Heart left ventricle (tissue), 16 donors: ENCODE measurements around the gene RSPH6A. TPM values are rescaled to one million over a fixed set of nuclear protein-coding genes. Genes with fewer than 3 reads are reported as not detected.

ENCODE experiments used
- ATAC-seq, 4 donors: fragments of 200-7000 bp; cut with Tn5 transposase; one replicate each; pipeline ENCODE4 v1.9.1; 2020 to 2022; ENCODE audit warnings: moderate library complexity in 4 of 4, mild to moderate bottlenecking in 3 of 4, moderate number of reproducible peaks in 1 of 4
- DNase-seq, 5 donors: peaks; one replicate each; pipeline ENCODE4 v3.0.0-alpha.2; 2020
- H3K27ac ChIP-seq, 12 donors: fragments of 200-600 bp; sonication (generic) in 4 of 12; one replicate each; pipeline versions ENCODE4 v1.5.0 to v1.8.0; 2016 to 2022; ENCODE audit warnings: mild to moderate bottlenecking in 2 of 12
- H3K27me3 ChIP-seq, 9 donors: fragments of 200-600 bp; sonication (generic) in 2 of 9; one replicate each; pipeline versions ENCODE4 v1.5.1 to v1.8.0; 2016 to 2022; ENCODE audit warnings: mild to moderate bottlenecking in 3 of 9
- H3K36me3 ChIP-seq, 9 donors: fragments of 200-600 bp; sonication (generic) in 2 of 9; one replicate each; pipeline versions ENCODE4 v1.5.0 to v1.8.0; 2018 to 2022; ENCODE audit warnings: mild to moderate bottlenecking in 2 of 9
- H3K4me1 ChIP-seq, 12 donors: fragments of 200-600 bp; sonication (generic) in 4 of 12; one replicate each; pipeline versions ENCODE4 v1.5.0 to v1.8.0; 2016 to 2022; ENCODE audit warnings: mild to moderate bottlenecking in 3 of 12
- H3K4me3 ChIP-seq, 12 donors: fragments of 200-600 bp; sonication (generic) in 4 of 12; one replicate each; pipeline versions ENCODE4 v1.5.0 to v1.8.0; 2017 to 2022; ENCODE audit warnings: mild to moderate bottlenecking in 9 of 12, moderate library complexity in 4 of 12
- H3K9me3 ChIP-seq, 12 donors: fragments of 200-600 bp; sonication (generic) in 4 of 12; one replicate each; pipeline versions ENCODE4 v1.5.0 to v1.8.0; 2016 to 2022; ENCODE audit warnings: mild to moderate bottlenecking in 1 of 12
- CTCF ChIP-seq, 12 donors: fragments of 200-600 bp; sonication (generic) in 4 of 12; IDR thresholded peaks; one replicate each; pipeline versions ENCODE4 v1.5.0 to v1.8.0; 2018 to 2022; ENCODE audit warnings: antibody characterized with exemption in 12 of 12, mild to moderate bottlenecking in 5 of 12
- POLR2A ChIP-seq, 2 donors: fragments of 450-650 bp; IDR thresholded peaks; one replicate each; pipeline ENCODE4 v1.6.1; 2017; ENCODE audit warnings: antibody characterized with exemption in 2 of 2, mild to moderate bottlenecking in 2 of 2, moderate library complexity in 2 of 2
- WGBS, 4 donors: extraction: QIAGEN DNeasy Blood & Tissue Kit in 2 of 4; methylation state at CpG; one replicate each; pipeline versions ENCODE4 v1.1.5 to v1.1.7; 2013 to 2018; 5-methylcytosine and 5-hydroxymethylcytosine counted together
- intact Hi-C, 10 donors: fragments of 100-400 bp; cut with DNase I; formaldehyde crosslinking; loops; one replicate each; pipeline versions ENCODE4 v1.11.1 to v1.14.2; 2022
- polyA plus RNA-seq, 2 donors: library from polyadenylated mRNA; stranded (reverse); fragments of 200-250 nt; gene quantifications; one replicate each; pipeline ENCODE4 v1.2.3, GENCODE V29; 2013
- total RNA-seq, 9 donors: library from RNA; depleted of rRNA in 2 of 9; stranded (reverse); fragments of >200 nt in 2 of 9; fragmentation: NEBNext Ultra II Directional in 3 of 9; extraction: Animal tissue kit (Norgen Biotek cat#: 25700) in 3 of 9; gene quantifications; one replicate each; pipeline versions ENCODE4 v1.1.0 to v1.2.4, GENCODE V29; 2016 to 2023
- donor health status: ischemic (EF 13 %, LVEDD 7.1; RV severe dilation, severe dysfunction).
- donor health status: healthy with polysubstance abuse.
- donor health status: DM: no; HTN: yes; CAD: no.
- donor health status: DM: no; HTN: no; CAD: no.
- donor health status: ischemic (EF 25% LVEDD 6.9; RV normal size, moderate dysfunction).
- donor health status: ischemic (EF 25% LVEDD 5.7; RV mildly dilated, moderate dysfunction).
- donor health status: healthy.
- donor health status: DM: yes; HTN: yes; CAD: no.
- donor health status: ischemic (EF 35%, LVEDD 5.7; RV mildly dilated, moderate dysfunction).
- donor health status: nonischemic (EF 11% LVEDD 7.7; RV severe dilation, severe dysfunction).
- donor health status: DM: yes; HTN: yes; CAD: no.
- donor health status: PGD.
- donor health status: ischemic (EF 29% LVEDD 5.4; RV normal size, mild dysfunction).
- donor health status: nonischemic (EF 23%, LVEDD 6.1; RV moderate dilation, normal function).

Gene RSPH6A
- total and polyA plus RNA-seq, 11 donors = not detected

DNA sequence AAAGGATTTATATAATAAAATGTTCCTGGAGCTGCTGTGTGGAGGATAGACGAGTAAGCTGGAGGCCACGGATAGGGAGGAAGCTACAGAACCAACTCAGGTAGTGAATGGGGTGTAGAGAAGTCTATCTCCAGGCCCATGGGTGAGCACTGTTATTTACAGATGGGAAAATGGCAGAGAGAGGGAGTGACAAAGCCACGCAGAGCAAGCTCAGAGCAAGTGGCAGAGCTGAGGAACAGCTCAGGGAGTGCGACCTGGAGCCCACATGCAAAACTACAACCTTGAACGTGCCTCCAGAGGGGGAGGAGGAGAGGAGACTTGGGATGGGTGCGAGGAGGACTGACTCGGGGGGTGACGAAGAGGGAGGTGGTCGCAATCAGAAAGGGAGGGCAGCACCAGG, 13.4 kb upstream of the RSPH6A start:
- Histone ChIP-seq H3K27ac (no peak overlapping the region), H3K9me3 (no peaks in the 10 kb centered on the region), H3K36me3 (peaks cover 0 to 100% (median 98%) of the 10 kb centered on the region in 9 donors), H3K4me1 (peaks cover 0 to 8% (median 0%) of the 10 kb centered on the region in 12 donors), H3K4me3 (no peak overlapping the region), H3K27me3 (no peaks in the 10 kb centered on the region)
- ATAC-seq (no peak), DNase-seq (no peak)
- WGBS, 4 donors = 88 to 90% (median 89%) methylated on average over 9 of the region's 9 CpGs
- intact Hi-C loops = no loop called here
- TF ChIP-seq POLR2A (IDR thresholded peaks at IDR 0.05) = no peak
- TF ChIP-seq CTCF (IDR thresholded peaks at IDR 0.05) = no peak

GRCh38 chr19:45827459-45828093, 12.5 kb upstream of the RSPH6A start:
- TF ChIP-seq CTCF (IDR thresholded peaks at IDR 0.05) (no peak), POLR2A (IDR thresholded peaks at IDR 0.05) (no peak)
- H3K4me3 ChIP-seq = no peak overlapping the region
- H3K27ac ChIP-seq = no peak overlapping the region
- no peaks in the 10 kb centered on the region for H3K27me3 ChIP-seq
- peaks cover 0 to 100% (median 98%) of the 10 kb centered on the region in 9 donors for H3K36me3 ChIP-seq
- ATAC-seq (no peak), DNase-seq (peak in 1 of 5 donors; percentile 36)
- peaks cover 0 to 8% (median 0%) of the 10 kb centered on the region in 12 donors for H3K4me1 ChIP-seq
- WGBS, 4 donors = 82 to 94% (median 92%) methylated on average over 10 to 16 of the region's 16 CpGs
- no peaks in the 10 kb centered on the region for H3K9me3 ChIP-seq
- intact Hi-C loops = no loop called here

DNA sequence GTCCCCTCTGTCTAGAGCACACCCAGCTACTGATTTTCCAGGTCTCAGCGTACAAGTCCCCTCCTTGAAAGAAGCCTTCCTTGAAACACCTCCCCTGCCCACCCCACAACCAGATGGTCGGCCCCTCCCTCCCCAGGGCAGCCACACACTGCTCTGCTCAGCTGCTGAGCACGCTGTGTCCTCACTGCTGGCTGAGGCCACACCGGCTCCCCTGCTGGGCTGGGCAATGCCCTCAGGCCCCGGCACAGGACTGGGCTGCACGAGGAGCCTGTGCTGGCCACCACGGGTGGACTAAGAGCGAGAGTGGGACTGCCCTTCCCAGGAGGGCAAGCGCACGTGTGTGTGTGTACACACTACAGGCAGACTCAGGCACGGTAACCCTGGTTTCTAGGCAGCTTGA, 11.8 kb upstream of the RSPH6A start:
- no peak for DNase-seq
- intact Hi-C loops = no loop called here
- H3K27me3 ChIP-seq = no peaks in the 10 kb centered on the region
- TF ChIP-seq CTCF (IDR thresholded peaks at IDR 0.05) (no peak), POLR2A (IDR thresholded peaks at IDR 0.05) (no peak)
- WGBS, 4 donors = 89 to 94% (median 90%) methylated on average over 6 to 11 of the region's 11 CpGs
- H3K36me3 ChIP-seq = peaks cover 0 to 98% (median 95%) of the 10 kb centered on the region in 9 donors
- no peak for ATAC-seq
- H3K9me3 ChIP-seq = no peaks in the 10 kb centered on the region
- H3K4me3 ChIP-seq = no peak overlapping the region
- H3K4me1 ChIP-seq = peaks cover 0 to 8% (median 0%) of the 10 kb centered on the region in 12 donors
- H3K27ac ChIP-seq = no peak overlapping the region

- Histone ChIP-seq H3K4me3 (no peak overlapping the region), H3K27me3 (no peaks in the 10 kb centered on the region), H3K9me3 (no peaks in the 10 kb centered on the region), H3K27ac (no peak overlapping the region), H3K36me3 (peaks cover 0 to 97% (median 93%) of the 10 kb centered on the region in 9 donors), H3K4me1 (peaks cover 0 to 8% (median 0%) of the 10 kb centered on the region in 12 donors)
- TF ChIP-seq POLR2A (IDR thresholded peaks at IDR 0.05) (no peak), CTCF (IDR thresholded peaks at IDR 0.05) (no peak)
- 83 to 93% (median 85%) methylated on average over 22 of the region's 22 CpGs for WGBS, 4 donors
- ATAC-seq (no peak), DNase-seq (peak in 1 of 5 donors; percentile 43)
- intact Hi-C loops = no loop called here
These were observed 11.1 kb upstream of the RSPH6A start for GRCh38 chr19:45825917-45826893.
